WTC11 (cell line): Measurements from ENCODE around the gene ATP6V0B. TPM values are rescaled to one million over a fixed set of nuclear protein-coding genes. Genes with fewer than 3 reads are reported as not detected.

Source experiments
- AFF4 ChIP-seq: sonication (generic); formaldehyde crosslinking; IDR thresholded peaks from 2 replicates; pipeline ENCODE4 v1.8.1; 2023; ENCODE audit warnings: mild to moderate bottlenecking, missing genetic modification reagents, borderline replicate concordance
- CBFB ChIP-seq: sonication (generic); formaldehyde crosslinking; IDR thresholded peaks from 2 replicates; pipeline ENCODE4 v1.8.1; 2022; ENCODE audit warnings: mild to moderate bottlenecking, low read depth, missing genetic modification reagents
- CDX4 ChIP-seq: fragments of 250-450 bp; sonication (Bioruptor Pico); IDR thresholded peaks from 2 replicates; pipeline ENCODE4 v1.9.0; 2021; ENCODE audit warnings: moderate library complexity, mild to moderate bottlenecking, inconsistent platforms, borderline replicate concordance
- E2F4 ChIP-seq: sonication (generic); formaldehyde crosslinking; IDR thresholded peaks from 2 replicates; pipeline ENCODE4 v1.8.1; 2022; ENCODE audit warnings: low read depth, mild to moderate bottlenecking, moderate library complexity, missing genetic modification reagents, borderline replicate concordance
- JAZF1 ChIP-seq: fragments of 250-450 bp; sonication (Bioruptor Pico); IDR thresholded peaks from 2 replicates; pipeline ENCODE4 v1.9.0; 2021; ENCODE audit warnings: moderate library complexity, mild to moderate bottlenecking, inconsistent platforms
- NFYB ChIP-seq: sonication (generic); formaldehyde crosslinking; conservative IDR thresholded peaks from 2 replicates; pipeline ENCODE4 v1.8.0; 2022; ENCODE audit warnings: low read depth, missing genetic modification reagents
- RORB ChIP-seq: fragments of 250-450 bp; sonication (Bioruptor Pico); IDR thresholded peaks from 2 replicates; pipeline ENCODE4 v1.9.0; 2021; ENCODE audit warnings: mild to moderate bottlenecking
- STAT6 ChIP-seq: sonication (generic); formaldehyde crosslinking; conservative IDR thresholded peaks from 2 replicates; pipeline ENCODE4 v1.8.1; 2023; ENCODE audit warnings: mild to moderate bottlenecking, low read depth, missing genetic modification reagents, moderate library complexity
- ZMAT4 ChIP-seq: fragments of 250-450 bp; sonication (Bioruptor Pico); IDR thresholded peaks from 2 replicates; pipeline ENCODE4 v1.9.0; 2021; ENCODE audit warnings: mild to moderate bottlenecking
- ZNF138 ChIP-seq: sonication (generic); formaldehyde crosslinking; conservative IDR thresholded peaks from 2 replicates; pipeline ENCODE4 v1.8.1; 2022; ENCODE audit warnings: mild to moderate bottlenecking, moderate library complexity, missing genetic modification reagents
- ZNF317 ChIP-seq: sonication (generic); formaldehyde crosslinking; IDR thresholded peaks from 2 replicates; pipeline ENCODE4 v1.8.1; 2023; ENCODE audit warnings: low read depth, mild to moderate bottlenecking, moderate library complexity, missing genetic modification reagents, borderline replicate concordance
- ZNF425 ChIP-seq: fragments of 250-450 bp; sonication (Bioruptor Pico); conservative IDR thresholded peaks from 2 replicates; pipeline ENCODE4 v1.9.0; 2021; ENCODE audit warnings: mild to moderate bottlenecking
- total RNA-seq: library from RNA; stranded (reverse); gene quantifications from 3 replicates; pipeline ENCODE4 v1.2.3, GENCODE V29; 2021

Gene ATP6V0B
- total RNA-seq, 1 experiment from 2014 or later = 110 TPM

GRCh38 chr1:43994794-43995790 lies 20.3 kb downstream of the ATP6V0B start (continued):
- TF ChIP-seq AFF4 (CRISPR knock-in tag) (no peak), E2F4 (CRISPR knock-in tag) (no peak), RORB (CRISPR knock-in tag) (no peak), ZNF317 (no peak), NFYB (no peak), JAZF1 (no peak), STAT6 (CRISPR knock-in tag) (no peak), CBFB (no peak), CDX4 (CRISPR knock-in tag) (no peak), ZMAT4 (CRISPR knock-in tag) (no peak), ZNF425 (CRISPR knock-in tag) (no peak), ZNF138 (CRISPR knock-in tag) (no peak)
